Endothelial cell of umbilical vein (primary cell): Measurements from ENCODE around the gene PTGS1. TPM values are rescaled to one million over a fixed set of nuclear protein-coding genes. Genes with fewer than 3 reads are reported as not detected.

ENCODE experiments used
- BruUV-seq: library from RNA; stranded (reverse); fragments of 400-500 nt; replicated peaks from 2 replicates; lab custom pipeline; 2021; lab: Mats Ljungman, UMichigan
- CTCF ChIA-PET: fragments of 300-600, 350-600 bp; sonication (Branson Sonifier 250); formaldehyde crosslinking; loops from one replicate; lab custom pipeline; 2021; ENCODE audit warnings: antibody characterized with exemption, inconsistent platforms; lab: Charles Lee
- POLR2A ChIA-PET: fragments of 300-600, 350-600 bp; sonication (Branson Sonifier 250); formaldehyde crosslinking; loops from one replicate; lab custom pipeline; 2021; ENCODE audit warnings: antibody characterized with exemption, inconsistent platforms; lab: Charles Lee
- DNase-seq: peaks from one replicate; pipeline ENCODE4 v3.0.0-alpha.2; 2011; ENCODE audit warnings: low read depth, low spot score
- FAIRE-seq: peaks from 2 replicates; lab custom pipeline; 2011; peaks lifted over from hg19 to GRCh38; lab: Jason Lieb, UNC
- H2AFZ ChIP-seq: 2 replicates; pipeline ENCODE4 v1.6.0; 2012; ENCODE audit warnings: low read depth, low read length, control low read depth, inconsistent platforms
- H3K27ac ChIP-seq: 2 replicates; pipeline ENCODE4 v1.5.1; 2011; ENCODE audit warnings: low read depth, mild to moderate bottlenecking, control low read depth, low read length, moderate library complexity; ENCODE audit not compliant: insufficient read depth
- H3K27me3 ChIP-seq, 2 experiments: 2 replicates each; pipeline versions ENCODE4 v1.6.0 to v1.6.1; 2011; ENCODE audit warnings: low read length in 2 of 2, mixed read lengths in 1 of 2; ENCODE audit not compliant: control insufficient read depth in 2 of 2, insufficient read depth in 2 of 2
- H3K36me3 ChIP-seq, 2 experiments: 2 replicates in 1 of 2; 3 replicates in 1 of 2; pipeline ENCODE4 v1.5.1; 2011; ENCODE audit warnings: low read length in 2 of 2, mild to moderate bottlenecking in 1 of 2, moderate library complexity in 1 of 2; ENCODE audit not compliant: control insufficient read depth in 2 of 2, insufficient read depth in 2 of 2; ENCODE audit errors: extremely low read depth in 1 of 2
- H3K4me1 ChIP-seq: 3 replicates; pipeline ENCODE4 v1.5.1; 2011; ENCODE audit warnings: mild to moderate bottlenecking, low read length; ENCODE audit not compliant: control insufficient read depth, insufficient read depth; ENCODE audit errors: extremely low read depth
- H3K4me2 ChIP-seq: 2 replicates; pipeline ENCODE4 v1.6.1; 2011; ENCODE audit warnings: low read length, control low read depth, mixed read lengths; ENCODE audit not compliant: insufficient read depth
- H3K4me3 ChIP-seq, 3 experiments: fragments of 200-600 bp in 1 of 3; sonication (generic), shearing (Covaris generic) in 1 of 3; replicated peaks in 1 of 3; 2 replicates each; pipeline ENCODE4 v1.5.1; 2011 to 2016; ENCODE audit warnings: control low read depth in 3 of 3, low read length in 3 of 3, mild to moderate bottlenecking in 2 of 3, inconsistent platforms in 1 of 3, low read depth in 1 of 3, moderate library complexity in 1 of 3; ENCODE audit not compliant: insufficient read depth in 1 of 3
- H3K79me2 ChIP-seq: 2 replicates; pipeline ENCODE4 v1.6.0; 2012; ENCODE audit warnings: low read length, inconsistent platforms; ENCODE audit not compliant: control insufficient read depth, insufficient read depth
- H3K9ac ChIP-seq: replicated peaks from 2 replicates; pipeline ENCODE3; 2011; ENCODE audit warnings: low read length, control low read depth; ENCODE audit not compliant: insufficient read depth; ENCODE audit errors: extremely low read depth
- H3K9me1 ChIP-seq: replicated peaks from 3 replicates; pipeline ENCODE4 v1.6.0; 2011; ENCODE audit warnings: mild to moderate bottlenecking, low read length; ENCODE audit not compliant: control insufficient read depth, insufficient read depth; ENCODE audit errors: extremely low read depth
- H3K9me3 ChIP-seq: replicated peaks from 2 replicates; pipeline ENCODE4 v1.5.1; 2012; ENCODE audit warnings: low read length, inconsistent platforms; ENCODE audit not compliant: control insufficient read depth, insufficient read depth
- H4K20me1 ChIP-seq: replicated peaks from 2 replicates; pipeline ENCODE3; 2011; ENCODE audit warnings: mild to moderate bottlenecking, low read length; ENCODE audit not compliant: control insufficient read depth, insufficient read depth; ENCODE audit errors: extremely low read depth
- CTCF ChIP-seq, 2 donors: IDR thresholded peaks; 1 replicate in 1 of 2; 2 replicates in 1 of 2; pipeline ENCODE4 v1.5.1; 2011; ENCODE audit warnings: low read length in 2 of 2, mild to moderate bottlenecking in 2 of 2, moderate library complexity in 2 of 2, control low read depth in 1 of 2, inconsistent platforms in 1 of 2, low read depth in 1 of 2; ENCODE audit not compliant: insufficient read depth in 1 of 2; ENCODE audit errors: extremely low read depth in 1 of 2
- EZH2 ChIP-seq: IDR thresholded peaks from 2 replicates; pipeline ENCODE4 v1.6.1; 2012; ENCODE audit warnings: borderline replicate concordance, low read depth, mild to moderate bottlenecking, moderate library complexity, low read length, inconsistent platforms; ENCODE audit not compliant: severe bottlenecking
- FOS ChIP-seq: IDR thresholded peaks from 2 replicates; pipeline ENCODE4 v1.6.1; 2011; ENCODE audit warnings: mild to moderate bottlenecking, low read length, moderate library complexity, borderline replicate concordance; ENCODE audit not compliant: insufficient read depth
- GATA2 ChIP-seq: IDR thresholded peaks from 2 replicates; pipeline ENCODE4 v1.7.0; 2011; ENCODE audit warnings: low read depth, mild to moderate bottlenecking, moderate library complexity, mixed read lengths, low read length; ENCODE audit not compliant: insufficient read length, insufficient read depth
- JUN ChIP-seq: IDR thresholded peaks from 2 replicates; pipeline ENCODE4 v1.6.1; 2011; ENCODE audit warnings: borderline replicate concordance, low read depth; ENCODE audit not compliant: insufficient read length, insufficient read depth
- MAX ChIP-seq: IDR thresholded peaks from 2 replicates; pipeline ENCODE4 v1.6.1; 2011; ENCODE audit not compliant: insufficient read depth, insufficient read length
- MYC ChIP-seq: IDR thresholded peaks from one replicate; pipeline ENCODE4 v1.6.1; 2011; ENCODE audit warnings: mild to moderate bottlenecking, low read depth, low read length
- POLR2A ChIP-seq: IDR thresholded peaks from 2 replicates; pipeline ENCODE4 v1.6.1; 2012; ENCODE audit warnings: low read depth, mild to moderate bottlenecking, control low read depth, low read length
- POLR2AphosphoS5 ChIP-seq: IDR thresholded peaks from 2 replicates; pipeline ENCODE4 v1.6.1; 2012; ENCODE audit warnings: low read depth, mild to moderate bottlenecking, control low read depth, low read length, moderate library complexity; ENCODE audit not compliant: insufficient read depth
- dilution Hi-C: fragments of 300-500 bp; cut with MboI; formaldehyde crosslinking; loops from one replicate; pipeline ENCODE4 v1.15.0; 2019; ENCODE audit warnings: low sequenced_read_pairs; ENCODE audit not compliant: extremely low pct_ligation_motif_present
- intact Hi-C: fragments of 100-400 bp; cut with micrococcal nuclease; formaldehyde crosslinking; loops from one replicate; pipeline ENCODE4 v1.10.0; 2022
- polyA plus RNA-seq, 4 experiments: library from polyadenylated mRNA; depleted of rRNA in 3 of 4; stranded (reverse) in 3 of 4; unstranded in 1 of 4; fragments of >200 nt; gene quantifications; 2 replicates each; pipeline versions ENCODE4 v1.2.1 to v1.2.3, GENCODE V29; 2011 to 2012; ENCODE audit warnings: missing spikeins in 1 of 4
- total RNA-seq: library from RNA; stranded (reverse); gene quantifications from 2 replicates; pipeline ENCODE4 v1.2.3, GENCODE V29; 2021

PTGS1 gene
- total and polyA plus RNA-seq, 2 donors (not counting 3 experiments of a cell fraction or from before 2014, with no cell fraction given) = 37.6 to 45.2 TPM

- no peak overlapping the region for H3K4me2 ChIP-seq
- dilution Hi-C loops = no loop called here
- POLR2A ChIA-PET = no interaction called here
These were observed 39.3 kb upstream of the PTGS1 start for GRCh38 chr9:122331523-122331927.

More at GRCh38 chr9:122331523-122331927, 39.3 kb upstream of the PTGS1 start:
- intact Hi-C loops = no loop called here
- BruUV-seq = no TSS peak
- CTCF ChIA-PET = interaction anchor here (0.7 to 3.6 kb wide), 4 partner anchors 19 to 63 kb away, joined by 3 to 11 read pairs (median 4); no protein-coding TSS in a partner anchor
- no peaks in the 10 kb centered on the region for H3K79me2 ChIP-seq
- H3K36me3 ChIP-seq = no peaks in the 10 kb centered on the region
- DNase-seq = no peak
- H3K9ac ChIP-seq = no peak overlapping the region
- no peaks in the 10 kb centered on the region for H3K27me3 ChIP-seq
- H4K20me1 ChIP-seq = no peaks in the 10 kb centered on the region
- H3K4me1 ChIP-seq = peaks cover 21% of the 10 kb centered on the region
- no peak overlapping the region for H3K4me3 ChIP-seq
- peak overlapping the region; percentile 13 for H3K27ac ChIP-seq
- TF ChIP-seq MYC = no peak
- no peak for TF ChIP-seq CTCF (IDR thresholded peaks at IDR 0.05; ENCODE audit: extremely low read depth in 1 of 2, insufficient read depth in 1 of 2, low read depth in 1 of 2, low read length in 2 of 2)
- no peak for TF ChIP-seq EZH2
- TF ChIP-seq MAX = no peak
- no peak for TF ChIP-seq POLR2AphosphoS5
- no peak for TF ChIP-seq GATA2
- TF ChIP-seq JUN = no peak
- no peak for TF ChIP-seq FOS
- no peak for TF ChIP-seq POLR2A
- peak; percentile 18 for FAIRE-seq
- no peaks in the 10 kb centered on the region for H3K9me1 ChIP-seq
- H3K9me3 ChIP-seq = no peaks in the 10 kb centered on the region
- H2AFZ ChIP-seq = no peak overlapping the region
